GM21381 (cell line): ENCODE measurements around the gene DYNLT2.
A peak's percentile ranks its signal among the peaks of the same experiment; 100 is the strongest.
"Not testable (repeated sequence)": the region's sequence is repeated elsewhere in the genome, so short reads cannot be mapped to it uniquely, and the experiment has no call there.

ENCODE experiments used
- ATAC-seq: cut with Tn5 transposase; IDR thresholded peaks from one replicate; pipeline ENCODE4 v1.9.1; 2021; ENCODE audit warnings: mild to moderate bottlenecking, moderate library complexity; ENCODE audit not compliant: unreplicated experiment

The DYNLT2 gene

GRCh38 chr6:169701954-169702839 is 49.2 kb downstream of the DYNLT2 start, which contains the start of the genes C6orf120 and WDR27:
Gene C6orf120, plus strand, starts transcription at chr6:169702126. Its CDS starts 334 bp downstream, at chr6:169702460.
Gene WDR27, minus strand, starts transcription at chr6:169702029. Its CDS starts 13,024 bp downstream, at chr6:169689005.
- peak; percentile 94 for ATAC-seq

- ATAC-seq = peak; percentile 10
Measured at GRCh38 chr6:169701311-169701953, 49.9 kb downstream of the DYNLT2 start.

- no peak for ATAC-seq
Measured at GRCh38 chr6:169700296-169700695, 51.1 kb downstream of the DYNLT2 start.

GRCh38 chr6:169697115-169697514 is 54.3 kb downstream of the DYNLT2 start:
- ATAC-seq = not testable (repeated sequence)

GRCh38 chr6:169695131-169695530 is 56.2 kb downstream of the DYNLT2 start:
- no peak for ATAC-seq

- no peak for ATAC-seq
Measured at GRCh38 chr6:169692516-169692915, 58.9 kb downstream of the DYNLT2 start.

- no peak for ATAC-seq
Measured at GRCh38 chr6:169691260-169691659, 60.1 kb downstream of the DYNLT2 start.
